ENCODE results near the gene NCAM2. TPM values are rescaled to one million over a fixed set of nuclear protein-coding genes. Genes with fewer than 3 reads are reported as not detected.

The NCAM2 gene
- total RNA-seq, 2 experiments from 2014 or later, result not detected

DNA sequence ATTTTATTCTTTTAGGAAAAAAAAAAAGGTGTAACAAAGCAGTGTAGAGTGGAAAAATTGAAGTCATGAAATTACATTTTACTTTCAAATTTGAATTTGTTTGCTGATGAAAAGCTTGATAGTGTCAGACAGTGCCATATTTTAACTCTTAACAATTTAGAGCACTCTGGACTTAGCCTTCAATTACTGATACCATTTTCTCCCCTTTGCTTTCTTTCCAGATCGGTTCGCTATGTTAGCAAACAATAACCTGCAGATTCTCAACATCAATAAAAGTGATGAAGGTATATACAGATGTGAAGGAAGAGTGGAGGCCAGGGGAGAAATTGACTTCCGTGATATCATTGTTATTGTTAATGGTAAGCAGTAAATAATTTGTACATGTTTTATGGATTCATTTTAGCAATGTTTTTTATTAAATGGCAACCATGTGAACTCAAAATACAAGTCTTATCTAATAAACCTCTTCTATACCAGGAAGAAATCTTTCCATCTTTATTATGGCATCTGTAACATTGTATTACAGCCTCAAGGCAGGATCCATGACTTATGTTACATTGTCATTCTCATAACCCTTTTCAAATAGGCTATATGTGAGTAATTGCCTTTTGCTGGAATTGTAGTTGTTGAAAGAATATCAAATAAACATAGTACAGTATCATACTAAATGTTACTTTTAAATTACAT lies 293.8 kb downstream of the NCAM2 start:
- TF ChIP-seq, protein P1, sequence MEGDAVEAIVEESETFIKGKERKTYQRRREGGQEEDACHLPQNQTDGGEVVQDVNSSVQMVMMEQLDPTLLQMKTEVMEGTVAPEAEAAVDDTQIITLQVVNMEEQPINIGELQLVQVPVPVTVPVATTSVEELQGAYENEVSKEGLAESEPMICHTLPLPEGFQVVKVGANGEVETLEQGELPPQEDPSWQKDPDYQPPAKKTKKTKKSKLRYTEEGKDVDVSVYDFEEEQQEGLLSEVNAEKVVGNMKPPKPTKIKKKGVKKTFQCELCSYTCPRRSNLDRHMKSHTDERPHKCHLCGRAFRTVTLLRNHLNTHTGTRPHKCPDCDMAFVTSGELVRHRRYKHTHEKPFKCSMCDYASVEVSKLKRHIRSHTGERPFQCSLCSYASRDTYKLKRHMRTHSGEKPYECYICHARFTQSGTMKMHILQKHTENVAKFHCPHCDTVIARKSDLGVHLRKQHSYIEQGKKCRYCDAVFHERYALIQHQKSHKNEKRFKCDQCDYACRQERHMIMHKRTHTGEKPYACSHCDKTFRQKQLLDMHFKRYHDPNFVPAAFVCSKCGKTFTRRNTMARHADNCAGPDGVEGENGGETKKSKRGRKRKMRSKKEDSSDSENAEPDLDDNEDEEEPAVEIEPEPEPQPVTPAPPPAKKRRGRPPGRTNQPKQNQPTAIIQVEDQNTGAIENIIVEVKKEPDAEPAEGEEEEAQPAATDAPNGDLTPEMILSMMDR (IDR thresholded peaks at IDR 0.05), result no peak
- ATAC-seq, result no peak
- H3K27ac Mint-ChIP-seq, result no peak overlapping the region
- intact Hi-C loops (cut with micrococcal nuclease), result no loop called here
- POLR2A ChIA-PET, result no interaction called here
- no peaks in the 10 kb centered on the region for H3K4me1 Mint-ChIP-seq (ENCODE audit: low read depth)
- CTCF ChIA-PET, result no interaction called here
- DNase-seq, result no peak
- no peaks in the 10 kb centered on the region for H3K9me3 Mint-ChIP-seq
- no peak overlapping the region for H3K4me3 Mint-ChIP-seq
- H3K36me3 Mint-ChIP-seq (ENCODE audit: low read depth), result no peaks in the 10 kb centered on the region
- H3K27me3 Mint-ChIP-seq, result no peaks in the 10 kb centered on the region

DNA sequence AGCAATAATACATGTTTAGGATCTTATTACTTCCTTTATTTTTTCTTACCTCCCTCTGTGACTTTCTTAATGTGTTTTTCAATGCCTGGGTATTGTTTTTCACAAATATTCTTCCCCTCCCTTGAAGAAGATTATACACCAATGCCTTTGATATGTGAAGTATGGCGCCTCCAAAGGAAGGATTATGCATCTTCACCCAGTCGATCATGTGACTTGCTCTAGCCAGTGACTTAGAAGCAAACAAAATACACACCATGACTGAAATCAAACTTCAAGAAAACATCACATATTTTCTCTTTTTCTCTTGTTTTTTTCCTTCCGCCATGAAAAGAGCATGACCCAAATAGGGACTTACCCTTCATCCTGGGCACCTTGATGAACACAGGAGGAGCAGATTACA lies 297.1 kb downstream of the NCAM2 start:
- Mint-ChIP-seq H3K4me3 (no peak overlapping the region), H3K9me3 (no peaks in the 10 kb centered on the region), H3K4me1 (ENCODE audit: low read depth) (no peaks in the 10 kb centered on the region), H3K36me3 (ENCODE audit: low read depth) (no peaks in the 10 kb centered on the region), H3K27me3 (no peaks in the 10 kb centered on the region), H3K27ac (no peak overlapping the region)
- no peak for ATAC-seq
- POLR2A ChIA-PET, result no interaction called here
- DNase-seq, result no peak
- CTCF ChIA-PET, result no interaction called here
- TF ChIP-seq, protein P1 (IDR thresholded peaks at IDR 0.05), result no peak
- intact Hi-C loops (cut with micrococcal nuclease), result no loop called here

DNA sequence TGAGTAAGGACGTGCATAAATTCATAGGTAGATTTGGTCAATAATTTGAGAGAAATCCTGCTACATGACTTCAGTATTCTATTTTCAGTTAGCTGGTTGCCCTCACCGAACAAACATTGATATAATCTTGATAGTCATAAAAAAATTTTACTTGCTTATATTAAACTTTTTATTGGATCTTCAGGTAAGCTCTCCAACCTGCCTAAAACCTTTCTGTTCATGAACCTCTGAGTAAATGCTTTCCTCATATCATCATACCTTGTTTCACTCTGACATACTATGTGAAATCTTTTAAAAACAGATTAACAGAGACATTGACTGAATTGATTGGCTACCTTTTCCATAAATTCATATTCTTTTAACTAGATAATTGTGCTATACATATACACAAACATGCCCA lies 299.0 kb downstream of the NCAM2 start:
- ChIA-PET POLR2A (no interaction called here), CTCF (no interaction called here)
- H3K4me3 Mint-ChIP-seq, result no peak overlapping the region
- no peaks in the 10 kb centered on the region for H3K36me3 Mint-ChIP-seq (ENCODE audit: low read depth)
- no peaks in the 10 kb centered on the region for H3K9me3 Mint-ChIP-seq
- intact Hi-C loops (cut with micrococcal nuclease), result no loop called here
- ATAC-seq (no peak), DNase-seq (no peak)
- H3K27ac Mint-ChIP-seq, result no peak overlapping the region
- TF ChIP-seq, protein P1 (IDR thresholded peaks at IDR 0.05), result no peak
- no peaks in the 10 kb centered on the region for H3K27me3 Mint-ChIP-seq
- H3K4me1 Mint-ChIP-seq (ENCODE audit: low read depth), result no peaks in the 10 kb centered on the region

DNA sequence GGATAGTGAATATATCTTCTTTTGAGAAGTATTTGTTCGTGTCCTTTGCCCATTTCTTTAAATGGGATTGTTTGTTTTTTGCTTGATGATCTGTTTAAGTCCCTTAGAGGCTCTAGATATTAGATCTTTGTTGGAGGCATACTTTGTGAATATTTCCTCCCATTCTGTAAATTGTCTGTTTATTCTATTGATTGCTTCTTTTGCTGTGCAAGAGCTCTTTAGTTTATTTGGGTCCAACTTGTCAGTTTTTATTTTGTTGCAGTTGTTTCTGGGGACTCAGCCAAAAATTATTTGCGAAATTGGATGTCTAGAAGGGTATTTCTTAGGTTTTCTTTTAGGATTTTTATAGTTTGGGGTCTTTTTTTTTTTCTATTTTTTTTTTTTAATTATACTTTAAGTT lies 302.8 kb downstream of the NCAM2 start:
- CTCF ChIA-PET, result no interaction called here
- DNase-seq (no peak), ATAC-seq (no peak)
- Mint-ChIP-seq H3K27me3 (no peaks in the 10 kb centered on the region), H3K4me1 (ENCODE audit: low read depth) (no peaks in the 10 kb centered on the region), H3K4me3 (no peak overlapping the region), H3K9me3 (peaks cover 3% of the 10 kb centered on the region), H3K36me3 (ENCODE audit: low read depth) (no peaks in the 10 kb centered on the region), H3K27ac (no peak overlapping the region)
- intact Hi-C loops (cut with micrococcal nuclease), result no loop called here
- POLR2A ChIA-PET, result no interaction called here
- TF ChIP-seq, protein P1 (IDR thresholded peaks at IDR 0.05), result no peak

DNA sequence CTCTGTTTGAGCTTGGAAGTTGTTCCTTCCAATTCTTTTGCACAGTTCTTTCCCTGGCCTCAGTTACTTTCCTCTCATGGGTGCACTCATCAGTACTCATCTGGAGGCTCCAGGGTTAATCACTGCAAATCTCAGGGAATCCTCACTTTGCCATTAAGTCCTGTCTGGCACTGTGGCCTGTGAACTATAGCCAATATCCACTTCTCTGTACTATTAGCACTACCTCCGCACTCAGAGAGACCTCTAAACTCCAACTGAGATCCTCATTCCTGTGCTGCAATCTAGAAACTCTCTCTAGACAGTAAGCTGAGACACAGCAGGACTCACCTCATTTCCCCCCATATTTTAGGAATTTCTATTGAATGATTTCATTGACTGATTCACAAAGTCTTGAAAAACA lies 311.3 kb downstream of the NCAM2 start:
- DNase-seq, result no peak
- Mint-ChIP-seq H3K27me3 (no peaks in the 10 kb centered on the region), H3K27ac (no peak overlapping the region), H3K4me3 (no peak overlapping the region), H3K4me1 (ENCODE audit: low read depth) (no peaks in the 10 kb centered on the region), H3K9me3 (peaks cover 5% of the 10 kb centered on the region), H3K36me3 (ENCODE audit: low read depth) (no peaks in the 10 kb centered on the region)
- TF ChIP-seq, protein P1 (IDR thresholded peaks at IDR 0.05), result no peak
- CTCF ChIA-PET, result no interaction called here
- intact Hi-C loops (cut with micrococcal nuclease), result no loop called here
- POLR2A ChIA-PET, result no interaction called here
- ATAC-seq, result no peak

All from activated CD8-positive, alpha-beta T cell treated with anti-CD3 and anti-CD28 coated beads for 36 hours (primary cell).